HEK293 (cell line): ENCODE measurements around the gene SNX8.

Source experiments
- CTCF ChIA-PET: fragments of 350-600 bp; formaldehyde crosslinking; extraction: SDS; loops from one replicate; lab custom pipeline; 2021; ENCODE audit warnings: antibody characterized with exemption; lab: Yijun Ruan, JAX
- POLR2A ChIA-PET: fragments of 300-600 bp; formaldehyde crosslinking; extraction: SDS; loops from one replicate; lab custom pipeline; 2020; ENCODE audit warnings: antibody characterized with exemption, inconsistent platforms; lab: Yijun Ruan, JAX
- H3K27ac ChIP-seq: fragments of 200-500 bp; sonication (Bioruptor generic); 2 replicates; pipeline ENCODE4 v1.5.1; 2014; ENCODE audit warnings: low read depth, low read length, control low read depth, inconsistent platforms; ENCODE audit errors: extremely low read depth
- H3K36me3 ChIP-seq, 2 experiments: fragments of 200-500 bp in 1 of 2; sonication (Bioruptor generic) in 1 of 2; 1 replicate in 1 of 2; 2 replicates in 1 of 2; pipeline ENCODE4 v1.5.1; 2014 to 2017; ENCODE audit warnings: inconsistent platforms in 2 of 2, low read length in 2 of 2; ENCODE audit not compliant: control insufficient read depth in 2 of 2, insufficient read depth in 1 of 2
- H3K4me1 ChIP-seq: fragments of 200-500 bp; sonication (Bioruptor generic); 2 replicates; pipeline ENCODE4 v1.5.1; 2014; ENCODE audit warnings: mild to moderate bottlenecking, low read length, inconsistent platforms; ENCODE audit not compliant: control insufficient read depth, insufficient read depth
- H3K4me3 ChIP-seq: 2 replicates; pipeline ENCODE4 v1.5.1; 2011; ENCODE audit warnings: low read depth, mild to moderate bottlenecking, control low read depth, low read length, moderate library complexity
- H3K9me3 ChIP-seq: fragments of 200-500 bp; sonication (Bioruptor generic); 2 replicates; pipeline ENCODE4 v1.5.1; 2014; ENCODE audit warnings: low read depth, low read length, inconsistent platforms; ENCODE audit not compliant: control insufficient read depth, insufficient read depth
- SALL2 ChIP-seq: fragments of 450-650 bp; formaldehyde crosslinking; IDR thresholded peaks from 2 replicates; pipeline ENCODE4 v1.5.0; 2017; ENCODE audit warnings: missing biosample characterization, mild to moderate bottlenecking, missing genetic modification characterization, borderline replicate concordance
- ZBTB1 ChIP-seq: fragments of 450-650 bp; formaldehyde crosslinking; IDR thresholded peaks from 2 replicates; pipeline ENCODE4 v1.5.1; 2016; ENCODE audit warnings: missing biosample characterization, missing genetic modification characterization
- ZBTB17 ChIP-seq: fragments of 450-650 bp; formaldehyde crosslinking; IDR thresholded peaks from 2 replicates; pipeline ENCODE4 v1.5.1; 2016; ENCODE audit warnings: missing biosample characterization, missing genetic modification characterization
- ZBTB21 ChIP-seq: fragments of 450-650 bp; formaldehyde crosslinking; IDR thresholded peaks from 2 replicates; pipeline ENCODE4 v1.5.1; 2017; ENCODE audit warnings: missing biosample characterization, missing genetic modification characterization
- ZFP69B ChIP-seq: fragments of 450-650 bp; formaldehyde crosslinking; IDR thresholded peaks from 2 replicates; pipeline ENCODE4 v1.5.1; 2016; ENCODE audit warnings: missing biosample characterization, missing genetic modification characterization
- ZNF184 ChIP-seq: fragments of 450-650 bp; IDR thresholded peaks from 2 replicates; pipeline ENCODE4 v1.5.1; 2018; ENCODE audit warnings: missing biosample characterization, mild to moderate bottlenecking, missing genetic modification characterization
- ZNF341 ChIP-seq: fragments of 450-650 bp; formaldehyde crosslinking; IDR thresholded peaks from 2 replicates; pipeline ENCODE4; 2016; ENCODE audit warnings: low read depth, missing biosample characterization, missing genetic modification characterization
- ZNF473 ChIP-seq: fragments of 450-650 bp; formaldehyde crosslinking; IDR thresholded peaks from 2 replicates; pipeline ENCODE4 v1.5.1; 2017; ENCODE audit warnings: missing biosample characterization, missing genetic modification characterization
- ZNF560 ChIP-seq: fragments of 450-650 bp; formaldehyde crosslinking; IDR thresholded peaks from 2 replicates; pipeline ENCODE4 v1.5.1; 2017; ENCODE audit warnings: missing biosample characterization, missing genetic modification characterization, borderline replicate concordance
- ZNF600 ChIP-seq: fragments of 450-650 bp; formaldehyde crosslinking; IDR thresholded peaks from 2 replicates; pipeline ENCODE4 v1.5.1; 2016; ENCODE audit warnings: missing biosample characterization, missing genetic modification characterization
- ZNF610 ChIP-seq: fragments of 450-650 bp; formaldehyde crosslinking; IDR thresholded peaks from 2 replicates; pipeline ENCODE4 v1.5.1; 2016; ENCODE audit warnings: missing biosample characterization, missing genetic modification characterization, borderline replicate concordance
- ZNF624 ChIP-seq: fragments of 450-650 bp; formaldehyde crosslinking; IDR thresholded peaks from 2 replicates; pipeline ENCODE4 v1.5.1; 2017; ENCODE audit warnings: missing biosample characterization, missing genetic modification characterization
- ZNF747 ChIP-seq: fragments of 450-650 bp; formaldehyde crosslinking; IDR thresholded peaks from 2 replicates; pipeline ENCODE4 v1.5.1; 2016; ENCODE audit warnings: missing biosample characterization, missing genetic modification characterization
- ZSCAN18 ChIP-seq: fragments of 450-650 bp; formaldehyde crosslinking; IDR thresholded peaks from 2 replicates; pipeline ENCODE4 v1.5.1; 2016; ENCODE audit warnings: missing biosample characterization, missing genetic modification characterization
- ZSCAN23 ChIP-seq: fragments of 450-650 bp; formaldehyde crosslinking; IDR thresholded peaks from 2 replicates; pipeline ENCODE4 v1.5.1; 2016; ENCODE audit warnings: missing biosample characterization, missing genetic modification characterization
- TF ChIP-seq, protein P1 (sequence below): fragments of 450-650 bp; formaldehyde crosslinking; IDR thresholded peaks from 2 replicates; pipeline ENCODE4 v1.5.1; 2016; ENCODE audit warnings: missing biosample characterization, missing genetic modification characterization
- TF ChIP-seq, protein P2 (sequence below): fragments of 450-650 bp; formaldehyde crosslinking; IDR thresholded peaks from 2 replicates; pipeline ENCODE4 v1.5.1; 2017; ENCODE audit warnings: missing biosample characterization, missing genetic modification characterization

Gene SNX8

GRCh38 chr7:2289111-2289586 is 25.1 kb downstream of the SNX8 start:
- no peak overlapping the region for H3K4me3 ChIP-seq
- no peaks in the 10 kb centered on the region for H3K4me1 ChIP-seq
- ChIA-PET CTCF (no interaction called here), POLR2A (no interaction called here)
- H3K27ac ChIP-seq = no peak overlapping the region
- H3K9me3 ChIP-seq = no peaks in the 10 kb centered on the region
- TF ChIP-seq ZNF600 (peak; percentile 58; the same call in 1 of the 2 replicates), ZBTB21 (no peak), ZNF624 (tag by site-specific recombination) (no peak), ZSCAN23 (tag by site-specific recombination) (no peak), ZNF184 (tag by site-specific recombination) (no peak)
- H3K36me3 ChIP-seq = no peaks in the 10 kb centered on the region

- Histone ChIP-seq H3K9me3 (no peaks in the 10 kb centered on the region), H3K4me3 (no peak overlapping the region), H3K36me3 (no peaks in the 10 kb centered on the region), H3K27ac (no peak overlapping the region), H3K4me1 (no peaks in the 10 kb centered on the region)
- ChIA-PET CTCF (no interaction called here), POLR2A (no interaction called here)
- no peak for TF ChIP-seq ZNF473
- TF ChIP-seq SALL2 (tag by site-specific recombination) = no peak
- TF ChIP-seq ZNF624 (tag by site-specific recombination) = no peak
- no peak for TF ChIP-seq ZNF341
- TF ChIP-seq, protein P1, sequence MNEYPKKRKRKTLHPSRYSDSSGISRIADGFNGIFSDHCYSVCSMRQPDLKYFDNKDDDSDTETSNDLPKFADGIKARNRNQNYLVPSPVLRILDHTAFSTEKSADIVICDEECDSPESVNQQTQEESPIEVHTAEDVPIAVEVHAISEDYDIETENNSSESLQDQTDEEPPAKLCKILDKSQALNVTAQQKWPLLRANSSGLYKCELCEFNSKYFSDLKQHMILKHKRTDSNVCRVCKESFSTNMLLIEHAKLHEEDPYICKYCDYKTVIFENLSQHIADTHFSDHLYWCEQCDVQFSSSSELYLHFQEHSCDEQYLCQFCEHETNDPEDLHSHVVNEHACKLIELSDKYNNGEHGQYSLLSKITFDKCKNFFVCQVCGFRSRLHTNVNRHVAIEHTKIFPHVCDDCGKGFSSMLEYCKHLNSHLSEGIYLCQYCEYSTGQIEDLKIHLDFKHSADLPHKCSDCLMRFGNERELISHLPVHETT = no peak
- TF ChIP-seq ZSCAN18 (tag by site-specific recombination) = no peak
- no peak for TF ChIP-seq ZNF747 (tag by site-specific recombination)
Measured at GRCh38 chr7:2288503-2288902, 25.7 kb downstream of the SNX8 start.

GRCh38 chr7:2287745-2288144 is 26.5 kb downstream of the SNX8 start:
- no peak overlapping the region for H3K27ac ChIP-seq
- no peaks in the 10 kb centered on the region for H3K4me1 ChIP-seq
- H3K9me3 ChIP-seq = no peaks in the 10 kb centered on the region
- H3K36me3 ChIP-seq = no peaks in the 10 kb centered on the region
- no peak for TF ChIP-seq ZBTB17
- TF ChIP-seq ZNF560 (tag by site-specific recombination) = no peak
- TF ChIP-seq ZFP69B (tag by site-specific recombination) = no peak
- TF ChIP-seq ZBTB1 (tag by site-specific recombination) = no peak
- TF ChIP-seq ZNF600 = no peak
- TF ChIP-seq ZNF610 (tag by site-specific recombination) = no peak
- TF ChIP-seq, protein P2, sequence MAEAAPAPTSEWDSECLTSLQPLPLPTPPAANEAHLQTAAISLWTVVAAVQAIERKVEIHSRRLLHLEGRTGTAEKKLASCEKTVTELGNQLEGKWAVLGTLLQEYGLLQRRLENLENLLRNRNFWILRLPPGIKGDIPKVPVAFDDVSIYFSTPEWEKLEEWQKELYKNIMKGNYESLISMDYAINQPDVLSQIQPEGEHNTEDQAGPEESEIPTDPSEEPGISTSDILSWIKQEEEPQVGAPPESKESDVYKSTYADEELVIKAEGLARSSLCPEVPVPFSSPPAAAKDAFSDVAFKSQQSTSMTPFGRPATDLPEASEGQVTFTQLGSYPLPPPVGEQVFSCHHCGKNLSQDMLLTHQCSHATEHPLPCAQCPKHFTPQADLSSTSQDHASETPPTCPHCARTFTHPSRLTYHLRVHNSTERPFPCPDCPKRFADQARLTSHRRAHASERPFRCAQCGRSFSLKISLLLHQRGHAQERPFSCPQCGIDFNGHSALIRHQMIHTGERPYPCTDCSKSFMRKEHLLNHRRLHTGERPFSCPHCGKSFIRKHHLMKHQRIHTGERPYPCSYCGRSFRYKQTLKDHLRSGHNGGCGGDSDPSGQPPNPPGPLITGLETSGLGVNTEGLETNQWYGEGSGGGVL (tag by site-specific recombination) = no peak
- no peak overlapping the region for H3K4me3 ChIP-seq
- ChIA-PET CTCF (no interaction called here), POLR2A (no interaction called here)
